ENCODE measurements around the gene LCN12.

Gene LCN12

GRCh38 chr9:136940526-136941230 is 11.4 kb upstream of the LCN12 start:
- Histone ChIP-seq H3K9me3 (ENCODE audit: control insufficient read depth, low read length) (no peaks in the 10 kb centered on the region), H3K4me2 (ENCODE audit: low read length) (no peak overlapping the region), H2AFZ (no peak overlapping the region), H3K79me2 (no peaks in the 10 kb centered on the region), H3K4me3 (ENCODE audit: low read depth, low read length) (no peak overlapping the region), H3K36me3 (ENCODE audit: control insufficient read depth, insufficient read depth, low read length) (no peaks in the 10 kb centered on the region), H3K9ac (no peak overlapping the region), H3K4me1 (peaks cover 3% of the 10 kb centered on the region), H3K27ac (no peak overlapping the region), H3K27me3 (ENCODE audit: control insufficient read depth, insufficient read depth, low read length) (no peaks in the 10 kb centered on the region)
- no peak for TF ChIP-seq CTCF (IDR thresholded peaks at IDR 0.05)

- Histone ChIP-seq H2AFZ (no peak overlapping the region), H3K79me2 (no peaks in the 10 kb centered on the region), H3K4me1 (peaks cover 3% of the 10 kb centered on the region), H3K27me3 (ENCODE audit: control insufficient read depth, insufficient read depth, low read length) (no peaks in the 10 kb centered on the region), H3K4me3 (ENCODE audit: low read depth, low read length) (no peak overlapping the region), H3K9me3 (ENCODE audit: control insufficient read depth, low read length) (no peaks in the 10 kb centered on the region), H3K36me3 (ENCODE audit: control insufficient read depth, insufficient read depth, low read length) (no peaks in the 10 kb centered on the region), H3K4me2 (ENCODE audit: low read length) (no peak overlapping the region), H3K9ac (no peak overlapping the region), H3K27ac (no peak overlapping the region)
- TF ChIP-seq CTCF (IDR thresholded peaks at IDR 0.05): no peak
Measured at GRCh38 chr9:136941231-136942111, 10.6 kb upstream of the LCN12 start.

- Histone ChIP-seq H3K4me2 (ENCODE audit: low read length) (no peak overlapping the region), H3K4me1 (peaks cover 3% of the 10 kb centered on the region), H3K9me3 (ENCODE audit: control insufficient read depth, low read length) (no peaks in the 10 kb centered on the region), H3K4me3 (ENCODE audit: low read depth, low read length) (no peak overlapping the region), H3K27ac (no peak overlapping the region), H3K27me3 (ENCODE audit: control insufficient read depth, insufficient read depth, low read length) (no peaks in the 10 kb centered on the region), H3K36me3 (ENCODE audit: control insufficient read depth, insufficient read depth, low read length) (no peaks in the 10 kb centered on the region), H3K9ac (no peak overlapping the region), H2AFZ (no peak overlapping the region), H3K79me2 (no peaks in the 10 kb centered on the region)
- no peak for TF ChIP-seq CTCF (IDR thresholded peaks at IDR 0.05)
Measured at GRCh38 chr9:136942112-136942880, 9.8 kb upstream of the LCN12 start.

GRCh38 chr9:136942881-136943230 is 9.2 kb upstream of the LCN12 start:
- H3K4me1 ChIP-seq: peaks cover 3% of the 10 kb centered on the region
- H3K4me2 ChIP-seq (ENCODE audit: low read length): no peak overlapping the region
- no peak overlapping the region for H3K27ac ChIP-seq
- H3K9ac ChIP-seq: no peak overlapping the region
- H3K79me2 ChIP-seq: no peaks in the 10 kb centered on the region
- TF ChIP-seq CTCF (IDR thresholded peaks at IDR 0.05): no peak
- no peak overlapping the region for H2AFZ ChIP-seq
- no peaks in the 10 kb centered on the region for H3K9me3 ChIP-seq (ENCODE audit: control insufficient read depth, low read length)
- no peaks in the 10 kb centered on the region for H3K36me3 ChIP-seq (ENCODE audit: control insufficient read depth, insufficient read depth, low read length)
- no peaks in the 10 kb centered on the region for H3K27me3 ChIP-seq (ENCODE audit: control insufficient read depth, insufficient read depth, low read length)
- H3K4me3 ChIP-seq (ENCODE audit: low read depth, low read length): no peak overlapping the region

Measured in parathyroid adenoma (tissue), 2 donors.